ENCODE measurements around the gene KIF1A.

GRCh38 chr2:240806459-240806858, 13.6 kb downstream of the KIF1A start:
- TF ChIP-seq POLR2AphosphoS5 (IDR thresholded peaks at IDR 0.05; ENCODE audit: low read depth, low read length) (no peak), POLR2A (IDR thresholded peaks at IDR 0.05; ENCODE audit: low read depth, low read length) (no peak)
